ENCODE results near the gene KRTAP3-1. TPM values are rescaled to one million over a fixed set of nuclear protein-coding genes. Genes with fewer than 3 reads are reported as not detected.

KRTAP3-1 gene
- total RNA-seq, 1 donor from 2014 or later, result not detected

DNA sequence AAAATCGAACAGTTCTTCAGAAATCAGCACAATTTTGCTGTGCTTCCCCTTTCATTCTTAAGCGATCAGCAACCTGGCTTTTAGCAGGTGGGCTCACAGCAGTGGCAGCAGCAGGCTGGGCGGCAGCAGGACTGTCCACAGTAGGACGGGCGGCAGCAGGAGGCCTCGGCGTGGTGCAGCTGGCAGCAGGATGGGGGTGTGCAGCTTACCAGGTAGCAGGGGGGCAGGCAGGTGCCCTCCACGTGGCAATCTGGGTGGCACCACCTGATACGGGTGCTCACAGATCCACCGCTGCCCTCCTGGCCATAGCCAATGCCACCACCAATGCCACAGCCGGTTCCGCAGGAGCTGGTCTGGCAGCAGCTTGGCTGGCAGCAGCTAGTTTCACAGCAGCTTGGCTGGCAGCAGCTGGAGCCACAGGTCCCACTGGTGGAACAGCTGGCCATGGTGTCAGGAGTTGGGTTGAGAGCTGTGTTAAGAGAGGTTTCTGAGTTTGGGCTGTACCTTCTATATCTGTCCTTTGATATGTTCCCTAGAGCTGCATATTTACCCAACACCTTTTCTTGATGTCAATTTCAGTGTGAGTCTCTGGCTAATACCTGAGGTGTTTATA, 20.8 kb upstream of the KRTAP3-1 start, which contains the start of gene KRTAP1-4:
KRTAP1-4 (minus strand) TSS at position 563 of the 613 bp plus-strand sequence; CDS start at position 446, 117 bp downstream.
- DNase-seq (ENCODE audit: low read depth), result no peak
- TF ChIP-seq, protein P1, sequence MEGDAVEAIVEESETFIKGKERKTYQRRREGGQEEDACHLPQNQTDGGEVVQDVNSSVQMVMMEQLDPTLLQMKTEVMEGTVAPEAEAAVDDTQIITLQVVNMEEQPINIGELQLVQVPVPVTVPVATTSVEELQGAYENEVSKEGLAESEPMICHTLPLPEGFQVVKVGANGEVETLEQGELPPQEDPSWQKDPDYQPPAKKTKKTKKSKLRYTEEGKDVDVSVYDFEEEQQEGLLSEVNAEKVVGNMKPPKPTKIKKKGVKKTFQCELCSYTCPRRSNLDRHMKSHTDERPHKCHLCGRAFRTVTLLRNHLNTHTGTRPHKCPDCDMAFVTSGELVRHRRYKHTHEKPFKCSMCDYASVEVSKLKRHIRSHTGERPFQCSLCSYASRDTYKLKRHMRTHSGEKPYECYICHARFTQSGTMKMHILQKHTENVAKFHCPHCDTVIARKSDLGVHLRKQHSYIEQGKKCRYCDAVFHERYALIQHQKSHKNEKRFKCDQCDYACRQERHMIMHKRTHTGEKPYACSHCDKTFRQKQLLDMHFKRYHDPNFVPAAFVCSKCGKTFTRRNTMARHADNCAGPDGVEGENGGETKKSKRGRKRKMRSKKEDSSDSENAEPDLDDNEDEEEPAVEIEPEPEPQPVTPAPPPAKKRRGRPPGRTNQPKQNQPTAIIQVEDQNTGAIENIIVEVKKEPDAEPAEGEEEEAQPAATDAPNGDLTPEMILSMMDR (IDR thresholded peaks at IDR 0.05; ENCODE audit: insufficient read depth, low read length, poor library complexity, severe bottlenecking), result no peak
- H3K4me3 ChIP-seq (ENCODE audit: low read depth, low read length), result no peak within 1 kb of the TSS
- no peaks in the 10 kb centered on the region for H3K27me3 ChIP-seq (ENCODE audit: control insufficient read depth, insufficient read depth, low read length)
- H3K36me3 ChIP-seq (ENCODE audit: control insufficient read depth, insufficient read depth, low read length), result no peaks in the 10 kb centered on the region

DNA sequence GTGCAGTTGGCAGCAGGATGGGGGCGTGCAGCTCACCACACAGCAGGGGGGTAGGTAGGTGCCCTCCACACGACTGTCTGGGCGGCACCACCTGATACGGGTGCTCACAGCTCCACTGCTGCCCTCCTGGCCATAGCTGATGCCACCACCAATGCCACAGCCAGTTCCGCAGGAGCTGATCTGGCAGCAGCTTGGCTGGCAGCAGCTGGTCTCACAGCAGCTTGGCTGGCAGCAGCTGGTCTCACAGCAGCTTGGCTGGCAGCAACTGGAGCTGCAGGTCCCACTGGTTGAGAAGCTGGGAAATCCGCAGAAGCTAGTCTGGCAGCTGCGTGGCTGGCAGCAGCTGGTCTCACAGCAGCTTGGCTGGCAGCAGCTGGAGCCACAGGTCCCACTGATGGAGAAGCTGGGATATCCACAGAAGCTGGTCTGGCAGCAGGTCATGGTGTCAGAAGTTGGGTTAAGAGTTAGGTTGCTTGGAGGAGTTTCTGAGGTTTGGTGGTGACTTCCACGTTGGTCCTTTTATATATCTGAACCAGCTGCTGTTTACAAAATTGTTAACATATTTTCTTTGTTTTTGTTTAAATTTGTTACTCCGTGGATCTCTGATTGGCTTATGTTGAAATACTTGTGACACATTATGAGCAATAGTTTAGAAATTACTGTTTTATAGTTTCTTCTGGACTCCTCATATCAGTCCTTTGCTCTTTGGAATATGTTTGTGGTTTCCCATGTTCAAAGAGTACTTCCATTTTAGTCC, 18.0 kb upstream of the KRTAP3-1 start, which contains the start of gene KRTAP1-5:
KRTAP1-5 (minus strand) TSS at position 494 of the 757 bp plus-strand sequence; CDS start at position 441, 53 bp downstream.
- DNase-seq (ENCODE audit: low read depth), result no peak

DNA sequence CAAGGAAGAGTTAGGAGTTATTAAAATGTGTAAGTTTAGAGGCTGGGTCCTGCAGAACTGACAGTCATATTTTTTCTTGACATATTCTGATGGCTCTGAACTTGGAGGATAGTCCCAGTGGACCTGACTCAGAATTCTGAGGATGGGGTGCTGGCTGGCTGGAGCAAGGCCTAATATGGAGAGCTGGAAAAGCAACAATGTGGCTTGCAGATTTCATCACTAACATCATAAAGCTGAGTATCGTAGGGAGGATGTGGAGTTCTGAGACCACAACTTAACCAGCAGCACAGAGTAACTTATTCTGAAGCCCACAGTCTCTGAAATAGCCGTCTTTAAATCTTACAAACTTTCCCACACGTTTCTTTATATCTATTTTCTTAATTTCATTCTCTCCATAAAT, 15.8 kb upstream of the KRTAP3-1 start:
- no peak overlapping the region for H3K4me3 ChIP-seq (ENCODE audit: low read depth, low read length)

More for the DNA sequence above, 18.0 kb upstream of the KRTAP3-1 start, which contains the start of gene KRTAP1-5:
- Histone ChIP-seq H3K36me3 (ENCODE audit: control insufficient read depth, insufficient read depth, low read length) (no peaks in the 10 kb centered on the region), H3K27me3 (ENCODE audit: control insufficient read depth, insufficient read depth, low read length) (no peaks in the 10 kb centered on the region), H3K4me3 (ENCODE audit: low read depth, low read length) (no peak within 1 kb of the TSS)
- TF ChIP-seq, protein P1 (IDR thresholded peaks at IDR 0.05; ENCODE audit: insufficient read depth, low read length, poor library complexity, severe bottlenecking), result no peak

DNA sequence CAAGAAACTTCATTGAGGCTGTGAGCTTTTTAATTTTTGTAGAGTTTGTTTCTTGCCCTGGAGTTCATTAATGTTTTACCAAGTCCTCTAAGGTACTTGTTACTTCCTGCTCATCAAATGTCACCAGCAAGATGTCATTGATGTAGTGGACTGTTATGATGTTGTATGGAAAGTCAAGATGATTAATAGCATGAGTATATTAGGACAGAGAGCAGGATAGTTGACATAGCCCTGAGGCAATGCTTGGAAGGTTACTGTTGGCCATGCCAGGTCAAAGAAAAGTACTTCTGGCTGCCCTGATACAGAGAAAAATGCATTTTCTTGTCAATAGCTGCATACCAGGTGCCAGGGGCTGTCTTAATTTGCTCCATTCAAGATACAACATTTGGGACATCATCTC, 11.4 kb upstream of the KRTAP3-1 start:
- TF ChIP-seq, protein P1 (IDR thresholded peaks at IDR 0.05; ENCODE audit: insufficient read depth, low read length, poor library complexity, severe bottlenecking), result no peak

More for the DNA sequence above, 15.8 kb upstream of the KRTAP3-1 start:
- TF ChIP-seq, protein P1 (IDR thresholded peaks at IDR 0.05; ENCODE audit: insufficient read depth, low read length, poor library complexity, severe bottlenecking), result no peak
- H3K27me3 ChIP-seq (ENCODE audit: control insufficient read depth, insufficient read depth, low read length), result no peaks in the 10 kb centered on the region
- no peak for DNase-seq (ENCODE audit: low read depth)
- H3K36me3 ChIP-seq (ENCODE audit: control insufficient read depth, insufficient read depth, low read length), result no peaks in the 10 kb centered on the region

DNA sequence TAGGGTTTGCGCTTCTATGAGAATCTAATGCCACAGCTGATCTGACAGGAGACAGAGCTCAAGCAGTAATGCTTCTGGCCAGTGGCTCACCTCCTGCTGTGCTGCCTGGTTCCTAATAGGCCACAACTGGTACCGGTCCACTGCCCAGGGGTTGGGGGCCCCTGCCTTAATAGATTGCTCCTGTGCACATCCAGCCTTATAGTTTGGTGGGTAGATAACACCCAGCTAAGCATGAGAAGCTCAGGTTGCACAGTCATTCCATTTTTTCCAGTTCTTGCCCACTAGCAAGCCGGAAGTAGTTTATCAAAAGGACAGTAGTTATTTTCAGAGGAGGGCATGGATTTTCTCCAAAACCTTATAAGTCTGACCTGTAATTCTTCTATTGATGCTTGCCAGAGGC, 10.5 kb upstream of the KRTAP3-1 start:
- no peaks in the 10 kb centered on the region for H3K27me3 ChIP-seq (ENCODE audit: control insufficient read depth, insufficient read depth, low read length)
- no peaks in the 10 kb centered on the region for H3K36me3 ChIP-seq (ENCODE audit: control insufficient read depth, insufficient read depth, low read length)
- H3K4me3 ChIP-seq (ENCODE audit: low read depth, low read length), result no peak overlapping the region
- no peak for DNase-seq (ENCODE audit: low read depth)
- TF ChIP-seq, protein P1 (IDR thresholded peaks at IDR 0.05; ENCODE audit: insufficient read depth, low read length, poor library complexity, severe bottlenecking), result no peak

More for the DNA sequence above, 11.4 kb upstream of the KRTAP3-1 start:
- Histone ChIP-seq H3K36me3 (ENCODE audit: control insufficient read depth, insufficient read depth, low read length) (no peaks in the 10 kb centered on the region), H3K27me3 (ENCODE audit: control insufficient read depth, insufficient read depth, low read length) (no peaks in the 10 kb centered on the region), H3K4me3 (ENCODE audit: low read depth, low read length) (no peak overlapping the region)
- DNase-seq (ENCODE audit: low read depth), result no peak
